Effector memory CD4-positive, alpha-beta T cell (primary cell): Measurements from ENCODE around the gene HYCC1.
"Not testable (repeated sequence)": the region's sequence is repeated elsewhere in the genome, so short reads cannot be mapped to it uniquely, and the experiment has no call there.

ENCODE experiments used
- DNase-seq, 3 donors: peaks; one replicate each; pipeline ENCODE4 v3.0.0-alpha.2; 2020
- H3K27ac ChIP-seq: 2 replicates; pipeline ENCODE4 v1.7.0; 2013; ENCODE audit warnings: mild to moderate bottlenecking, low read length, moderate library complexity; ENCODE audit not compliant: insufficient read depth, poor library complexity, severe bottlenecking
- H3K27me3 ChIP-seq: replicated peaks from 2 replicates; pipeline ENCODE4 v1.7.0; 2013; ENCODE audit warnings: mild to moderate bottlenecking, low read length; ENCODE audit not compliant: insufficient read depth, control insufficient read depth, poor library complexity, severe bottlenecking
- H3K36me3 ChIP-seq: 2 replicates; pipeline ENCODE4 v1.7.0; 2013; ENCODE audit warnings: mild to moderate bottlenecking, low read length, moderate library complexity; ENCODE audit not compliant: control insufficient read depth, insufficient read depth
- H3K4me1 ChIP-seq: 2 replicates; pipeline ENCODE4 v1.7.0; 2013; ENCODE audit warnings: low read length, mild to moderate bottlenecking; ENCODE audit not compliant: control insufficient read depth, insufficient read depth, poor library complexity, severe bottlenecking
- H3K4me3 ChIP-seq: 2 replicates; pipeline ENCODE4 v1.7.0; 2013; ENCODE audit warnings: low read length, low read depth, mild to moderate bottlenecking; ENCODE audit not compliant: insufficient read depth, poor library complexity, severe bottlenecking
- H3K9me3 ChIP-seq: 2 replicates; pipeline ENCODE4 v1.7.0; 2013; ENCODE audit warnings: mild to moderate bottlenecking, low read length, moderate library complexity; ENCODE audit not compliant: control insufficient read depth
- total RNA-seq, 3 donors: gene quantifications; one replicate each; lab custom pipeline; 2026; lab: John Stamatoyannopoulos, UW

The HYCC1 gene
- total RNA-seq, result 30.0 to 39.3 (median 34.1) reads per million in 3 donors

- peak within 1 kb of the TSS; percentile 84 for H3K4me3 ChIP-seq
- DNase-seq, result peak; percentile 99
- H3K27ac ChIP-seq, result peak within 1 kb of the TSS; percentile 49
- peaks cover 16% of the 10 kb centered on the region for H3K4me1 ChIP-seq
- H3K9me3 ChIP-seq, result no peaks in the 10 kb centered on the region
- H3K27me3 ChIP-seq, result no peaks in the 10 kb centered on the region
- no peaks in the 10 kb centered on the region for H3K36me3 ChIP-seq
Measured at GRCh38 chr7:23013715-23014649, at the start of gene HYCC1. Gene HYCC1 (minus strand): TSS chr7:23014130. CDS start chr7:22991111, 23,019 bp downstream.

DNA sequence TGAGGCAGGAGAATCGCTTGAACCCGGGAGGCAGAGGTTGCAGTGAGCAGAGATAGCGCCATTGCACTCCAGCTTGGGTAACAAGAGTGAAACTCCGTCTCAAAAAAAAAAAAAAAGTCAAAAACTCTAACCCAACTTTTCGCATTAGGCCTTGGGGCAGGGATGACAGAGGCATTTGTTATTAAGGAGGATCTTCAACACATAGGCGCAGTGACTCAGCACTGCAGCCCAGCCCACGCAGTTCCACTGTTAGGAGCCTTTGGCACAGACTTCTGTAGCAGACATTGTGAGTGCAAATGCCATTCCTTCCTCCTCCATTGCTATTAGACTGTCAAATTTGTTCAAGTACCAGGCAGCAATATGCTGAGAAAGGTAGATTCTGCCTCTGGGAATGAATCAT lies 48.5 kb upstream of the HYCC1 start:
- Histone ChIP-seq H3K4me1 (no peaks in the 10 kb centered on the region), H3K27me3 (no peaks in the 10 kb centered on the region), H3K9me3 (no peaks in the 10 kb centered on the region), H3K36me3 (no peaks in the 10 kb centered on the region), H3K27ac (no peak overlapping the region), H3K4me3 (no peak overlapping the region)
- DNase-seq, result no peak

DNA sequence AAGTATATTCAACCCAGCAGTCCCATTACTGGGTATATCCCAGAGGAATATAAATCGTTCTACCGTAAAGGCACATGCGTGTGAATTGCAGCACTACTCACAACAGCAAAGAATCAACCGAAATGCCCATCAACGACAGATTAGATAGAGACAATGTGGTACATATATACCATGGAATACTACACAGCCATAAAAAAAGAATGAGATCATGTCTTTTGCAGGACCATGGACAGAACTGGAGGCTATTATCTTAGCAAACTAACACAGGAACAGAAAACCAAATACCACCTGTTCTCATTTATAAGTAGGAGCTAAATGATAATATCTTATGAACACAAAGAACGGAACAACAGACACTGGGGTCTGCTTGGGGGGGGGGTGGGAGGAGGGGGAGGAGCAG lies 47.4 kb upstream of the HYCC1 start:
- H3K4me1 ChIP-seq, result no peaks in the 10 kb centered on the region
- no peak overlapping the region for H3K4me3 ChIP-seq
- no peaks in the 10 kb centered on the region for H3K9me3 ChIP-seq
- no peaks in the 10 kb centered on the region for H3K36me3 ChIP-seq
- no peak for DNase-seq
- H3K27ac ChIP-seq, result no peak overlapping the region
- no peaks in the 10 kb centered on the region for H3K27me3 ChIP-seq

GRCh38 chr7:23058408-23059096 lies 44.6 kb upstream of the HYCC1 start:
- Histone ChIP-seq H3K27ac (no peak overlapping the region), H3K4me1 (no peaks in the 10 kb centered on the region), H3K27me3 (no peaks in the 10 kb centered on the region), H3K36me3 (no peaks in the 10 kb centered on the region), H3K9me3 (no peaks in the 10 kb centered on the region), H3K4me3 (no peak overlapping the region)
- DNase-seq, result no peak

DNA sequence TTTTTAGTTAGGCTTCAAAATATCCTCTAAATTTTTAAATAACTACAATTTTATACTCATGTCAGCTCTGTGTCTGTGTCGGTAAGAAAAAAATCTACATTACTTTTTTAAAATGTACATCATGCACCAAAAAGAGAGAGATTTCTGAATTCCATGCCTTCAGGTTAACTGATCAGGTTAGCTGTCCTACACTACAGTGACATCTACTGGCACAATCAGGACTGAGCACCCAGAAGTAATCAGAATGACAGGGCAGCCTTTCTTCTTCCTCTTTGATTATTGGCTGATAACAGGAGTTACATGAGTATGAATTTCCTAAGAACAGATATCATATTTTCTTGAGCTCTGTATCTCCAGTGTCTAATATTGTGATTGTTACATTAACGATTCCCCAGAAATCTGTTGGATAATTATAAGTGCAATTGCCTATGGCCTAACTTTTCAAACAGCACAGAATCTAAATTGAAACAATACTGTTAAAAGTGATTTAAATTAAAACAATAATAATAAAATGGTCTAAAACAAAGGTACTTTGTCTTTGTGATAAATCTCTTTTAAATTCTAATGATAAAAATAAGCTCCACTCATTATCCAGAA lies 41.8 kb upstream of the HYCC1 start:
- Histone ChIP-seq H3K27me3 (no peaks in the 10 kb centered on the region), H3K4me3 (no peak overlapping the region), H3K4me1 (no peaks in the 10 kb centered on the region), H3K36me3 (no peaks in the 10 kb centered on the region), H3K9me3 (no peaks in the 10 kb centered on the region), H3K27ac (no peak overlapping the region)
- peak; percentile 2 to 27 (median 7) for DNase-seq

- not testable (repeated sequence) for H3K4me1 ChIP-seq, H3K36me3 ChIP-seq, H3K4me3 ChIP-seq, H3K27ac ChIP-seq, H3K9me3 ChIP-seq, DNase-seq, H3K27me3 ChIP-seq
Measured at GRCh38 chr7:23051124-23051485, 37.2 kb upstream of the HYCC1 start.

DNA sequence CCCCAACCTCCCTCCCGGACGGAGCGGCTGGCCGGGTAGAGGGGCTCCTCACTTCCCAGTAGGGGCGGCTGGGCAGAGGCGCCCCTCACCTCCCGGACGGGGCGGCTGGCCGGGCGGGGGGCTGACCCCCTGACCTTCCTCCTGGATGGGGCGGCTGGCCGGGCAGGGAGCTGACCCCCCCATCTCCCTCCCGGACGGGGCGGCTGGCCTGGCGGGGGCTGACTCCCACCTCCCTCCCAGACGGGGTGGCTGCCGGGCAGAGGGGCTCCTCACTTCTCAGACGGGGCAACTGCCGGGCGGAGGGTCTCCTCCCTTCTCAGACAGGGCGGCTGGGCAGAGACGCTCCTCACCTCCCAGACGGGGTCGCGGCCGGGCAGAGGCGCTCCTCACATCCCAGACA lies 32.4 kb upstream of the HYCC1 start:
- not testable (repeated sequence) for H3K27me3 ChIP-seq, H3K9me3 ChIP-seq, H3K36me3 ChIP-seq, DNase-seq, H3K4me3 ChIP-seq, H3K4me1 ChIP-seq, H3K27ac ChIP-seq

GRCh38 chr7:23045086-23045485 lies 31.2 kb upstream of the HYCC1 start:
- H3K27me3 ChIP-seq, DNase-seq, H3K9me3 ChIP-seq, H3K4me1 ChIP-seq, H3K36me3 ChIP-seq, H3K27ac ChIP-seq, H3K4me3 ChIP-seq: not testable (repeated sequence)

- no peak for DNase-seq
- Histone ChIP-seq H3K27me3 (no peaks in the 10 kb centered on the region), H3K4me1 (no peaks in the 10 kb centered on the region), H3K36me3 (no peaks in the 10 kb centered on the region), H3K9me3 (no peaks in the 10 kb centered on the region), H3K27ac (no peak overlapping the region), H3K4me3 (no peak overlapping the region)
Measured at GRCh38 chr7:23044581-23044980, 30.7 kb upstream of the HYCC1 start.

DNA sequence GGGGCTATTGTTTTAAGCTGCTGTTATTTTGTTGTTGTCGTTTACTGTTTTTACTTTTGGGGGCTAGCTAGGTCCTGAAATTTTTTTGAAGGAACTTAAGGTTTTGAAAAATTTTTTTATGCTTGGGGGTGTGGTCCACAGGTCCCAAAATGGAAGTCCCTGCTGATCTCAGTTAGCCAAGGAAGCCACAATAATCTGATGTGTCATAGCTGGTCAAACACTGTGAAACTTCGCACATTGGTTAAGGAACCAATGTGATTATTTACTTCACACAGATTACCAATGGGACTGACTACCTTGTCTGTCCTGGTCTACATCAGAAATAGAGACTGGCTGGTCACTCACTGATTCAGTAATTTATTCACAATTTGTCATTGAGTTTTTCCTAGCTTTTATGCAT lies 29.5 kb upstream of the HYCC1 start:
- H3K27me3 ChIP-seq, result no peaks in the 10 kb centered on the region
- no peak overlapping the region for H3K4me3 ChIP-seq
- H3K27ac ChIP-seq, result no peak overlapping the region
- H3K36me3 ChIP-seq, result no peaks in the 10 kb centered on the region
- no peak for DNase-seq
- no peaks in the 10 kb centered on the region for H3K9me3 ChIP-seq
- no peaks in the 10 kb centered on the region for H3K4me1 ChIP-seq
